ENCODE measurements around the gene RALGAPA2.

GRCh38 chr20:20492521-20493332 is 219.7 kb downstream of the RALGAPA2 start:
- TF ChIP-seq CTCF (IDR thresholded peaks at IDR 0.05): no peak
- TF ChIP-seq POLR2AphosphoS5 (IDR thresholded peaks at IDR 0.05): no peak

Data from breast epithelium (tissue), 3 donors.